ENCODE measurements around the gene ALDH9A1.
"Not testable (repeated sequence)": the region's sequence is repeated elsewhere in the genome, so short reads cannot be mapped to it uniquely, and the experiment has no call there.

The ALDH9A1 gene

DNA sequence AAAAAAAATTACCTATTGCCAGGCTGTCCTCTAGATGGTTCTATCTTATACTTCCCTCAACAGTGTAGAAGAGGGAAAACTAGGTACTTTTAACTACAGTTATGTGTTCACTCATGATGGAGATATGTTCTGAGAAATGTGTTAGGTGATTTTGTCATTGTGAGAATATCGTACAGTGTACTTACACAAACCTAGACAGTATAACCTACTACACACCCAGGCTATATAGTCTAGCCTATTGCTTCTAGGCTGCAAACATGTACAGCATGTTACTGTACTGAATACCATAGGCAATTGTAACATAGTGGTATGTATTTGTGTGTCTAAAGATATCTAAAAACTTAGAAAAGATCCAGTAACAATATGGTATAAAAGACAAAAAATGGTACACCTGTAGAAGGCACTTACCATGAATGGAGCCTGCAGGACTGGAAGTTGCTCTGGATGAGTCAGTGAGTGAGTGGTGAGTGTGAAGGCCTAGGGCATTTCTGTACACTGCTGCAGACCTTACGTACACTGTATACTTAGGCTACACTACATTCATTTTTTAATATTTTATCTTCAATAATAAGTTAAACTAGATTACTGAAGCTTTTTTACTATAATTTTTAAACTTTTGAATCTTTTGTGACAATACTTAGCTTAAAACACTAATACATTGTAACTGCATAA lies 54.2 kb downstream of the ALDH9A1 start:
- DNase-seq = no peak

DNA sequence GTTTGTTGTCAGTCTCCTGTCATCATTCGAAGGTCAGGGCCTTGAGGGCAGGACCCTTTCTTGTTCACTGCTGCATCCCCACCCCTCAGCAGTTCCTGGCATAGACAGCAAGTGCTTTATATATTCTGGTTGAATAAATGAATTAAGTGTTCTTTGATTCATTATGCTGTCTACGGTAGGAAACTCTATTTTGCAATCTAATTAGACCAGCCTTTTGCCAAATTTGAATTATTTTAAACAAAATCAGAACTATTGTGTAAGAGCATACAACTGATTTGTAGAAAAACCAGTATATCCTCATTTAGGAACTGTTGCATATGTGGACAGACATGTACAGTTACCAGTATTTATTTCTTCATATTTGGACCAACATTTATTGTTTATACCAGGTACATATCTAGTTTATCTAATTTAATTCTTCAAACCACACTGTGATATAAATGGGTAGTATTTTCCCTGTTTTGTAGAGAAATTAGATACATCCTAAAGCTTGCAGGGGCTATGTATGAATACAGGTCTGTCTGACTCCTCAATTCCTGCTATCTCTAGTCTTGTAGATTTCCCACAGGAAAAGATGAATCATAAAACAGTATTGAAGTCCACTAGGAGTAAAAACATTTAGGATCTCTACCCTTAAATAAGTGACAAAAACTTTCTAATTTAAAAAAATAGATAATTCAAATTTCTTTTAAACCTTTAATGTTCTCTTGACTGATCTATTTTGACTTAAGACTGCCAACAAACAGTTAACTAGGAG lies 57.0 kb downstream of the ALDH9A1 start:
- DNase-seq = no peak

DNA sequence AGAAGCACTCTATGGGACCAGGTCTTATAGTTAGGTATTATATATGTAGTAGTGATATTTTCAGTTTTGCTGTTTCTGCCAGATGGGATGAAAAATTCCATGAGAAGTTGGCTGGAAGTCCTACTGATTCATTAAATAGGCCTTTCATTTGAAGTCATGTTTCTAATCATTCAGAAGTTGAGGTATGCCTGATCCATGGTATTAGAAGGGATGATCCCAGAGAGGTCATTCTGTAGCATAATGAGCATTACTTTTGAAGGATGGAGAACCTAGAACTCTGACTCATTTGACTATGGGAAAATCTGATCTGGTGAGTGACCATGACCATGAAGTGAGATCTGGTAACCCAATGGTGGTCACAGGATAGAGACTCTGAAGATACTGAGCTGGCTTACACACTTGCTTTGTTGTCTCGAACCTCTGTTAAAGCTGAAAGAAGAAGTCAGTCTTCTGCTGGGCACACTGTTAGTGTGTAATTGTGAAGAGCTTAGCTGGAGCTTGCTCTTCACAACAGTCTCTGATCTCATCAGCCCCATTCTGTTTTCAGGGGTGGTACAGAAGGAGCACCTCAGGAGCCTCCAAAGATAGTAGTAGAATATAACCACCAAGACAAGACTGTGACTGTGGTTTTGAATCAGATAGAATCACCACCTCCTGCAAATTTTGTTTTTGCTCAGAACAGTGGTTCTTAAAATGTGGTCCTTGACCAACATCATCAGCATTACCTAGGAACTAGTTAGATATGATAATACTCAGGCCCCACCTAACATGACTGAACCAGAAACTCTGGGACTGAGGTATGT lies 58.3 kb downstream of the ALDH9A1 start:
- DNase-seq = no peak

DNA sequence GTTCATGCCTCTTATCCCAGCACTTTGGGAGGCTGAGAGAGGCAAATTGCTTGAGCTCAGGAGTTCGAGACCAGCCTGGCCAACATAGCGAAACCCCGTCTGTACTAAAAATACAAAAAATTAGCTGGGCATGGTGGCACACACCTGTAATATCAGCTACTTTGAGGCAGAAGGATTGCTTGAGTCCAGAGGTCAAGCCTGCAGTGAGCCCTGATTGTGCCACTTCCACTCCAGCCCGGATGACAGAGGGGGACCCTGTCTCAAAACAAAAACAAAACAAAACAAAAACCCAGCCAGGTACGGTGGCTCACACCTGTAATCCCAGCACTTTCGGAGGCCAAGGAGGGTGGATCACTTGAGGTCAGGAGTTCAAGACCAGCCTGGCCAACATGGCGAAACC lies 60.2 kb downstream of the ALDH9A1 start:
- DNase-seq = not testable (repeated sequence)

GRCh38 chr1:165637427-165637826 lies 60.9 kb downstream of the ALDH9A1 start:
- DNase-seq = no peak

GRCh38 chr1:165635823-165636222 lies 62.5 kb downstream of the ALDH9A1 start:
- no peak for DNase-seq

GRCh38 chr1:165635329-165635728 lies 63.0 kb downstream of the ALDH9A1 start:
- DNase-seq = no peak

DNA sequence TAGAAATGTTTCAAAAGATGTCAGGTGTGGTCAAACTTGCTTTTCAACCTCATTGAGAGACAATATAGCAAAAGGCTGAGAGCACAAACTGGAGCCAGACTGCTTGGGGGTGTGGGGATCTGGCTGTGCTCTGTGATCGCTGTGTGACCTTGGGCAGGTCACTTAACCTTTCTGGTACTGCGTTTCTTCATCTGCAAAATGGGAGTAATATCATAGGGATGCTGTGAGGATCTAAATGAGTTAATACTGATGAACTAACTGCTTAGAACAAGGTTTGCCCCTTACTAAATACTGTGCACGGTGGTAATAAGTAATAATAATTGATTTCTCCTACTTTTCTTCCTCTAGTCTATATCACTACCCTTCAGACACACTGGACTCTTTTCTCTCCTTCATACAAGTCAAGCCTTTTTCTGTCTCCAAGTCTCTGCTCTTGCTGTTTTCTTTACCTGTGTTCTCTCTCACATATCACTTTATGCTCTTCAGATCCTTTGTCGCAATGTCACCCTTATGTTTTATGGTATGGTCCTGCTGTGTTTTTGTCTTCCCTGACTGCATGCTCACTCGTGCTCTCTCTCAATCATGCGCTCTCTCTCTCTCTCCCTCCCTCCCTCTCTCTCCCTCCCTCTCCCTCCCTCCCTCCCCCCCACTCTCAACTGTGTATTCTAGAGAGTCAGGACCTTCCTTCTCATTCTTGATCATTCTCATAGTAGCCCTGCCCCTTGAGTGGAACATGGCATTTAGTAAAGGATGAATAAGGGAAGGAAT lies 64.0 kb downstream of the ALDH9A1 start:
- no peak for DNase-seq

DNA sequence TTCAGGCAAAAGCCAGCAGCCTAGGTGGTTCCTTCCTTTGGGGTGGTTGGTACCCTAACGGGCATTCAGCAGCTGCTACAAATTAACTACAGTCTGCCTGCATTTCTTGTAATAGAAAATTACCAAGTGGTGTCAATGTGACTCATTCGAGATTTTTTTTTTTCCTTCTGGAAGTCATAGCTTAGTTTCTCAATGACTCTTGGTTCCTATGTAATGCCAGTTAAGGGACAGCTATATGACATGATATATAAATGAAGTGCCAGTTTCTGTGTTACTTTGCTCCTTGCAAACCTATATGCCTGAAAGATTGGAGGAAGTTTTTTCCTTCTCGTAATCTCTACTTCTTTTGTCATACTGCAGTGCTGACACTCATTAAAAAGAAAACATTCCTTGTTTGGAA lies 64.7 kb downstream of the ALDH9A1 start:
- DNase-seq = no peak

DNA sequence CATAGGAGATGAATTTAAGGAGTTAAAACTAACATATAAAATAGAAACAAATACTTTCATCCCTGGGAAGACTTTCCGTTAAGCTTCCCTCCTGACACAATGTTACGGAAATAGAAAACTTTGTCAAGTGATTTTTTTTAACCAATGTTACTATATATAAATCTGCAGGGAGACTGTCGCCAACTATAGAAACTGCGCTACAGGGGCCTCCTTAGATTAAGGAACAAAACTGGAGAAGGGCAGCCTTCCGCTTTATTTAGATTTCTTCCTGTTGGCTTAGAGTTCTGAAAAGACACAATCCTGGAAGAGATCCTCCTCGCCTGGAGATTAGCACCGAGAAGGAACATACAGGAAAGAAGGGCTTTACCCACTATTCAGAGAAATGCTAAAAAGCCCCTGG lies 65.9 kb downstream of the ALDH9A1 start:
- no peak for DNase-seq

DNA sequence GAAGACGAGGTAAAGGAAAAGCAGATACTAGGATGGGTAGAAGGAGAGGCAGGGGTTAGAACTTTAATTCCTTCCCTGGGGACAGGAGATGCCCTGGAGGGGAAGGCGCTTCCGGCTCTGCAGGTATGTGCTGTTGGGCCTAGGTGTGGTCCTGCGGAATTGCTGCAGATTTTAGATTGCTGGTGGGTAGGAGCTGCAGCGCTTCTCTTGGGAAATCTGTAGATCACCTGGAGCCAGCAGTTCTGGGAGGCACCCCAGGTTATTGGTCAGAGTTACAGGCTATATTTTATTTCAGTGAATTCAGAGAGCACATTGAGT lies 66.3 kb downstream of the ALDH9A1 start:
- DNase-seq = no peak

DNA sequence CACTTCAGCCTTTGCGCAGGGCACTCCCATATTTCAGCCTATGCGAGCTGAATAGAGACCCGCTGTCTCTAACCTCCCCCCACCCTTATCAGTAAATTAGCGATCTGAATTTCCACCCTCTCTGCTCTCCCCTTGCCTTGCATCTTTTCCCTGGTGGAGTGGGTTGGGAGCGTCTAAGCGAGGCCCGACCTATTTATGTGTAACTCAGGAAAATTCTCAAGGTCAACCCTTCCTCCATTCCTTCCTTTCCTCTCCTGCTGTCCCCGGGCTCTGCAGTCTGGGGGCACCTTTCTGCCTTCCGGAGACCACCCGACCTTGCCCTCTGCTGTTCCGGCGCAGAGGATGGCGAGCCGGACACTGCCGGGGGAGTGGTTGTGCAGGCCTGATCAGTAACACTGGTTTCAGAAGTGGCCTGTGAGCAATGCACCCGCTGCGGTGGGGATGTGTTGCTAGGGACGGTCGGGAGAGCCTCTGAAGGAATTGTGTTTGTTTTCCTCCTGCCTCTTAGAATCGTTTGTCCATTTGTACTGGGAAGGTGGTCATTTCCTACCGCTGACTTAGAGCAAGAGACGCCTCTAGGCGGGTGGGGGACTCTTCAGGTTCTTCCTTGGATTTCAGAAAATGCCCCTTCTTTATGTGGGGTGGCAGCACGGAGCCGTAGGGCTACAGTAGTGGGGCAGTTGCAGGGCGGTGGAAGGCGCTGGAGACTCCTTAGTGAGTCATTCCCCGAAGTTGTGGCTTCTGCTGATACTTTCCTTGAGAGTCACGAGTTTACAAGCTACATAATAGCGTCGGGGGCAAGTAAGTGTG lies 66.8 kb downstream of the ALDH9A1 start:
- no peak for DNase-seq

DNA sequence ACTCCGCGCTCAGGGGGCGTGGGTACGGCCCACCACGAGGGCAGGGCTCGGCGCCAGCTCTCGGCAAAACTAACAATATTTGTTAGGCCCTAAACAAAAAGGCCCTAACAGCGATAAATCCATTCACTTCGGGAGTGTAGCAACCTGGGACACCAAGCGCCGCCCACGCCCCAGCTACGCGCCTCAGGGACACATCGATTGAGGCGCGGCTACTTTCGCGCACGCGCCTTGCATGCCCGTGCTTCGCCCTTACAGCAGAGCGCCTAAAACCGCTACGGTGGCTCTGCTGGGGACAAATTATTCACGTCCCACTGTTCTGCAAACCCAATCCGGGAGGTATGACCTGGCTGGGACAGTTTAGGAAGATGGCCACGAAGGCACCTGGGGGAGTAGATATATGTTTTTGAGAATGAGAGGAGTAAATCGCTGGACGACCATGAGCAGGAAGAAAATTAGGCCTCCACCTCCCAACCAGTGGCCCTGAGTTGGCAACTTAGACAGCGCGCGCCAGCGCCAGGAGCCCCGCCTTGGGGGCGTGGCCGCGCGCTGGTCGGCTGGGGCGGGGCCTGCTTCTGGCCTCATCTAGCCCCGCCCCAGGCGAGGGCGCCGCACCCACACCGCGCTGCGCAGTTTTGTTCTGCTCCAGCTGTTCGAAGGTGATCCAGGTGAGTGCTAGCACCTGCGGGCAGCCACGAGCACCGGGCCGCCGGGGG lies 67.6 kb downstream of the ALDH9A1 start, which contains the start of gene MGST3:
Gene MGST3, plus strand, starts transcription at position 606 of the 713 bp plus-strand sequence. CDS start 18,614 bp downstream, outside the sequence.
- DNase-seq = peak; percentile 84

DNA sequence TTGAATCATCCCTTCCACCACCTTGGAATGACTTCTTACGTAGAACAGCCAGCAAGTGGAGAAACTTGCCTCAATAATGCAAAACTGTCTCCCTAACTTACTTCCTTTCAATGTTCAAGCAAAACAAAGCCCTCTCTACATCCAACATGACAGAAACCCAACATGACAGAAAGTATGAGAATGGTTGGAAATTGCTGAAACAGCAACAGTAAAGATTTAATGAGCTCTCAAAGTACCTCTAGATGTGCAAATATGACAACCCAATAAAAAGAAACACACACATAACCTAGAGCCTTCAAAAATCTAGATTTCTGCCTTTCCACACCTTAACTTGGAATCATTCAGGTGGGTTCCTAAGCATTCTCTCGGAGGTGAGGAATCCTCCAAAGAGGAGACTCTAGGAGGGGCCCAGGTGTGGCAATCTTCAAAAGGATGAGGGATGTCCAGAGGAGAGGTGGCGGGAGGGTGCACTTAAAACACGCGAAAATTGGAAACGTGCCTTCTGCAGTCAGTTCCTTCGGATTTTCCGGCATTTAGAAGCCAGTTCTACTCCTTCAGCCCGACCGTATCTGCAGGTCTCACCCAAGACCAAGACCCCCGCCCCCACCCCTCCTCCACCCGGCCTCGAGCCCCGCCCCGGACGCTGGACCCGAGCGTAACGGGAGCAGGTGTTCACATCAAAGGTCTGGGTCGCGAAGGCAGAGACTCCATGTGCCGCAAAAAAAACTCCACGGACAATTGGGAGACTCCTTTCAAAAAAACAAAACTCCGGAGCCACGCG lies 68.3 kb downstream of the ALDH9A1 start:
- peak; percentile 23 for DNase-seq

DNA sequence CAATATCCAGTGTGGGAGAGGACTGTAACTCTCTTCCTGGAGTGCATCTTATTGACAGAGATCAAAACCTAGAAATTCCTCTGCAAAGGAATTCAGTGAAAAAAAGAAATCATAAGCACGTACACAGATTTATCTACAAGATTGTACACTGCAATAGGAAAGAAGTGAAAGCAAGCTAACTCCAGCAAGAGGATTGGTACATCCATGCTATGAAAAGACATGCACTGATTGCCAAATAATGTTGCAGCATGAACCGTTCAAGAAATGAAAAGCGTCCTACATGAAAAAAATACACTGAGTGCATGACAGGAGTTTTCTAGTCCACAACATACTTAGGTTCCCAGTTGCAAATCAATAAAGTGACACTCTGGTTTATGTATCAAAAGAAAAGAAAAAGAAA lies 69.2 kb downstream of the ALDH9A1 start:
- DNase-seq = no peak

DNA sequence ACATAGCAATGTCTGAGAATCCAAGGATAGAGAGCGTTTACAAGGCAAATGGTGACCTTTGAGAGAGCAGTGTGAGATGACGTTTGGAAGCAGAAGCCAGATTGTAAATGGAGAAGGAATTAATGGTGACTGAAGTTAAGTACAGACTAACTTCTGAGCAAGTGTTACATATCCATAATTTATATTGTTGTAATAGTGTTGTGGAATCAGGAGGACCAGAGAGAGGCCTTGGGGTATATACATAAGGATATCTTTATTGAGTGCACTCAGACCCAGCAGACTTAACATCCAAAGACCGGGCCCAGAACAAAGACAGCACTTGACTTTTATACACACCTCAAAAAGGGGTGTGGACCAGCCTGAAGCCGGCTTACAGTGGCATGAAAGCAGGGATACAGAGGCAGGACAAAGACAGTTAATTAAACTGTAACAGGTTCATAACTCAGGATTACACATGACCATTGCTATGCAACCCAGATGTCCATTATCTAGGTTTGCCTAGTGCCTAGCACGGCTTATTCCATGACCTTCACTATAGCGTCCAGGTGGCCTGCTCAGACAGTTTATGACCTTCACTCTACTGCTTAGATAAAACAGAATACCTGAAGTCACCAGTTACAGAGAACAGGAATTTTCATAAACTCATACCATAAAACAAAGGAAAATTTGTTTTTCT lies 70.1 kb downstream of the ALDH9A1 start:
- no peak for DNase-seq

DNA sequence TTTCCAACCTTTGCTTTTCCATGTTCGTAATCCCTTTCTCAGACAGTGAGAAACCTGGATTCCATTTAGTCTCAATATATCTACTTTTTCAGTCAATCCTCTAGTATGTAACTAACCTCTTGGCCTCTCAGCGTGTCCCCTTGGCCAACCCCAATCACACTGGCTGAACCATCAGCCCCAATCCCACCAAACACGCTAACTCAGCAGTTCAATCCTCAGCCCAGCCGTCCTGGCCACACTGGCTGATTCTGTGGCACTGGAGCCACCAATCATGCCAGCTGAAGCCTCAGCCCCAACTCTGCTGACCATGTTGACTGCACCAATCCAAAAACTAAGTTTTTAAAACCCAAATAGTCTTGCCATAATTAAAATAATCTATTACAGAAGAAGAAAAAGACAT lies 73.9 kb downstream of the ALDH9A1 start:
- DNase-seq = no peak

- no peak for DNase-seq
Measured at GRCh38 chr1:165623624-165624023, 74.7 kb downstream of the ALDH9A1 start.

GRCh38 chr1:165619647-165620151 lies 78.7 kb downstream of the ALDH9A1 start:
- DNase-seq = no peak
